Stimulated activated CD8-positive, alpha-beta memory T cell treated with anti-CD3 and anti-CD28 coated beads, Interleukin-7, amount 100 ng/mL, for 24 hours (primary cell): ENCODE measurements around the gene CHURC1.
A peak's percentile ranks its signal among the peaks of the same experiment; 100 is the strongest.

Experiments used
- DNase-seq: peaks from one replicate; pipeline ENCODE4 v3.0.0-alpha.2; 2020; ENCODE audit warnings: low read depth

The CHURC1 gene

DNA sequence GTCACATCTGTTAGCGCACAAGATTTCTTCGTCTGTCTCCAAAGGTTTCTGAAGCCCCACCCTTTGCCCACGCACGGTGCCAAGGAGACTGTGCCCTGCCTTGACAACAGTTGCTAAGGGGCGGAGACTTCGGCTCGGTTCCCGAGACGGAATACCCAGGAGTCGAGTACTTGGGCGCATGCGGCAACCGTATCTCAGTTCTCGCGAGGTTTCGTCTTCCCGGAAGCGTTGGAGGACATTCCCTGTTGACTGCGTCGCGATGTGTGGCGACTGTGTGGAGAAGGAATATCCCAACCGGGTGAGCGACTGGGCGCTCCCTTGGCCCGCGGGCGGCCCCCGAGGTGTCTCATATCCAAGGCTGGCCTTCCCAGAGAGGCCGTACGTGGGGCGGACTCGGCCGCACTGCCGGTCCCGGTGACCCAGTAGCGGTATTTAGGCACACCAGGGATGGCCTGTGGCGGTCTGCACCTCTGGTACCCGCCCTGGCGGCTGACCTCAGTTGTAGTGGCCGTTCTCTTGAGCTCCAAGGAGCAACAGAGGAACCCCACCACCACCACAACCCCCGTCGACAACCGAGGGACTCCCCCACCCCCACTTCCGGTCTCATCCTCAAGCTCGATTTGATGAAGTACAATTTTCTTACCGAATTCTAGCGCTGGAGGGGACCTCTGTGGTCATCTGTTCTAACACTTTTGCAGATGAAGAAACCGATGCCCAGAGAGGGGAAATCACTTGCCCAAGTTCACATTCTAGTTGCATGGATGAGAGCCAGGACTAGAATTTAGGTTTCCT is at the start of gene CHURC1:
Gene CHURC1, plus strand, starts transcription at position 219 of the 792 bp plus-strand sequence. Its CDS starts 41 bp downstream, at position 260.
- peak; percentile 95 for DNase-seq

DNA sequence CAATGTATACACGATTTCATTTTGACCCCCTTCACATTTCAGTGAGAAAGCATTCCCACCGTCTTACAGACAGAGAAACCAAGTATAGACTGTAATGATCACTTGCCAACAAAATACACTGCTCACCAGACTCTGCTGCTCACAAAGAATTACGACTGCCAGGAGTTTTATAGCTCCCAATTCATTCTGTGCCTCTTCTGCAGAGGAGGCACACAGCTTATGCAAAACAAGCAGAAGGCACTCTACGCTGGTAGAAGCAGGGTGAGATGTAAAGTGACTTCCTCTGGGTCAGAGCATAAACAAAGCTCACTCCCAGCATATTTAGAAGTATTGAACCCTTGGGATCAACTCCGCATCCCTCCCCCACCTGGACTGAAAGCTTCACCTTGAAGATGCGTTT is 49.1 kb upstream of the CHURC1 start:
- DNase-seq: no peak

GRCh38 chr14:64865992-64866391 is 48.3 kb upstream of the CHURC1 start:
- DNase-seq: no peak

- no peak for DNase-seq
Measured at GRCh38 chr14:64867182-64867581, 47.1 kb upstream of the CHURC1 start.

- no peak for DNase-seq
Measured at GRCh38 chr14:64868379-64868778, 45.9 kb upstream of the CHURC1 start.

DNA sequence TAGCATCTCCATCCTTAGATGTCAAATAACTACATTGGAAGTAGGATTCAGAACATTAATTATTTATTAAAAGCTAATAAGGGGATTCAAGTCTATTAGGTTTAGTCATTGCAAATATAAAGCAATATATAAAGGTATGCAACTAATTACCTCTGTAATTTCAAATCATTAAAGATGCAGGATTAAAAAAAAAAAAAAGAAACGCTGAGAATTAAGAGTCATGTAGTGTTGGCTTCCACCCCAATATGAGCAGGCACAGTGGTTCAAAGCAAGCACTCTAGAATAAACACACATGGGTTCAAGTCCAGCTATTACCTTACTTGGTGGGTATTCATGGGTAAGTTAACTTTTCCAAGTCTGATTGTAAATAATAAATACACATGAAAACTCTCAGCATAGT is 45.4 kb upstream of the CHURC1 start:
- DNase-seq: no peak

- no peak for DNase-seq
Measured at GRCh38 chr14:64870160-64870559, 44.1 kb upstream of the CHURC1 start.

GRCh38 chr14:64871344-64871743 is 42.9 kb upstream of the CHURC1 start:
- DNase-seq: no peak

DNA sequence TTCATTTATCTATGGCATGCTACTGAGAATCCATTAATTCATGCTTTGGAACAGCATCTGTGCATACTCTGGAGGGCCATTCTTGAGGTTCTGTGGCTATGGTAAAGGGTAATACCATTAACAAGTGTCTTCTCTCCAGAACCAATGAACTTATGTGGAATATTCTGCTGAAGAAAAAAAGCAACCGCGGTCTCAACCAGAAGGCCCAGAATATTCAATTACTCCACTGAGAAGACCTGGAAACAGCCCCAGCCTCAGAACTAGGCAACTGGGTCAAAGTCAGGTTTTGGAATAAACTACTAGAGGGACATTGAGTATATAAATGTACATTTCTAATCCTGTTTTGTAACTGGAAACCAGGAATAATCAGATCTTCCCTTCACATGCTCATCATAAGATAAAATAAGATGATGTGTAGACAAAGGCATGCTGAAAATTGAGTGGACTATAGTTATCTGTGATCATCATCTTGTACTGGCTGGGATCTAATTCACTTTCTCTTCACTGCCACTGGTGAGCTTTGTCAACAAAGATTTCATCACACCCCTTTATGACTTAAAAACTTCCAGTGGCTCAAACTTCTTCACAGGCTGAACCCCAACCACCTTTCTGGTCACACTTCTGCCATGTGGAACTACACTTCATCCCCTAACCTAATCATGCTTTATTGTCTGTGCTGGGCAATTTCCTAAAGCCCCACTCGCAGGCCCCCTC is 40.6 kb upstream of the CHURC1 start:
- no peak for DNase-seq

GRCh38 chr14:64875350-64875749 is 38.9 kb upstream of the CHURC1 start:
- no peak for DNase-seq

- DNase-seq: no peak
Measured at GRCh38 chr14:64877846-64878245, 36.4 kb upstream of the CHURC1 start.

DNA sequence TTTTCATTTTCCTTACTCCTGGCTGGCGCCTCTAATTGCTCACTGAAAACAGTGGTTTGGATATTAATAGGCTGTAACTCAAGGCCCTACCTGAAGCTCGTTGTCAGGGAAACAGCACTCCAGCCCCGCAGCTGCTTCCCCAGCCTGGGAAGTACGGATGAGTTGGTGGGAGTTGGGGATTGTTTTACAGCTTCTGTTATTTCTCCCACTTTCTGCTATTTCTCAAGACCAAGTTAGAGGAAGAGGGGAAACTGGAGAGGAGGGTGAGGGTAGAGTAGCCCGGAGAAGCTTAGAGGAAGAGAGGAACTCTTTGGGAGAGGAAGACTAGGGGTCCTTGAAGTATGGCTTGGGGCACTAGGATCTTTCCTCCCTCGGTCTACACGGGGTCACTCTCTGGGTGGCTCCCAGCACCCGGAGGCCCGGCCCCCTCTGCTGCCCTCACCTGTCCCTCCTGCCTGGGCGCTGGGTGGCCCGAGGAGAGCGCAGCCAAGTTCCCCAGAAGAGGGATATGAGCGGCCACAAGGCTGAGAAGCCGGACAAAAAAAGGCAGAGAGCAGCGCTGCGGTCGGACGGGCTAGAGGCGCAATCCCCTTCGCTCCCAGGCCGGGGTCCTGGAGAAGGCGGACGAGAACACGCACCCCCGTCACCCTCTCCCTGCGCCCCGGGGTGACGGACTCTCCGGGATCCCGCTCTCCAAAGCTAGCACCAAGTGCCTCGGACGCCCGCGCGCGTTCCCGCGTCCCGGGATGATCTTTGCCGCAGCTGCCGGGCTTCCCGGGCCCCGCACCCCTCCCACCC is 35.2 kb upstream of the CHURC1 start:
- DNase-seq: no peak

DNA sequence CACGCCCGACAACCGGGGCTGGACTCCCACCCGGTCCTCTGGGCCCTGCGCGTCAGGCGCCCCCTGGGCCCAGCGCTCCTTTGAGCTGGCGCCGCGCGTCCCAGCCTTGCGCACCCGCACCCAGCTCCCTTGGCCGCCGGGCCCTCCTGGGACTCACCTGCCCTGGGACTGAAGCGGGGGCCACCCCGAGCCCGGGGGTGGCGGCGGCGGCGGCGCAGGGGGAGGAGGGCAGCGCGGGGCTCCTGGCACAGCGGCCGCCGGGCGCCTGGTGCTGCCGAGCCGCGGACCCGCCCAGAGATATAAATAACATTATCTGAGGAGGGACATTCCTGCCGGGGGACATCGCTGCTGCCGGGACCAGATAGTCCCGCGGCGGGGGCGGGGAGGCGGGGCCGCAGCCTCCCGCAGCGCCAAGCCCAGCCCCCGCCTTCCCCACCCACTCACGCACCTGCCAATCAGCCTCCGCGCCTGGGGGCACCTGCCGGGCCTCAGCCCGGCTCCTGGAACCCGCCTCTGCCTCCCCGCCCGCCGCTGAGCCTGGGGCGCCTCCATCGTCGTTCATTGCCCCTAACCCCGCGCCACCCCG is 34.5 kb upstream of the CHURC1 start, which contains the start of gene SPTB:
Gene SPTB, minus strand, starts transcription at position 273 of the 586 bp plus-strand sequence. CDS start 56,813 bp downstream, outside the sequence.
- DNase-seq: peak; percentile 37

DNA sequence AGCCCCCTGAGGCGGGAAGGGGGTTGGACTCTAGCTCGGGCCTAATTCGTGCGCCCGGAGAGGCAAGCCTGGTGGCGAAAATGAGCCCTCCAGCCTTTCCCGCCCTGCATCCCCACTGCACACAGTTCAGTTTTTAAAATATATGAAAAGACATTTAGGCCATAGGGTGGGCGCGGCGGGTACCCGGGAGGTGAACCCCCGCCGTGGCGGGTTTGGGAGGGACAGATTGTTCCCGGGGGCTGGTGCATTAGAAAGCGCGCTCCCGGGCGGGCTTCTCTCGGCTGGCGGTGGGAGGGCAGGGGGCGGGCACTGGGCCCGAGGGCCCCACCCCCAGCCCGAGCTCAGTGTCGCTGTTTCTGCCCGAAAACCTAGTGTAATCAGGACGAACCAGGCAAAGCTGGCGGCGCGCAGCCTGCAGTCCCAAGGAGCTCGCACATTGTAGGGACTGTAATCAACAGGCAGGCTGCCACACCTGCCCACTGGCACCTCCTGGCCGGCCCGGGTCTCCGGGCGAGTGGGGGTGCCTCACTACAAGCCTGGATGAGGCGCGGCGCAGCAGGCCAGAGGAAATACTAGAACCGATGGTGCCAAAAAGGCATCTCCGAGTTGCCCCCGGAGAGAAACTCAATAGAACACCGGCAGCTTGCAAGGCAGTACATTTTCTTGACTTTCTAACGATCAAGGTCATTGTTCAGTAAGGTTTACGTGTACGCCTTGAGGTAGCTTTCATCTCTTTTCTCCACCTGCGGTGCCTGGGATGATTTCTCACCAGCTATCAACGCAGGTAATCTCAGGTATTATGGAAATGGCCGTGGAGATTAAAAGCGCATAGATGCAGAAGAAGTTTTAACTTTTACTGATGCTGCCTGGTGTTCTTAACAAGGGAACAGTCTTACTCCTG is 33.8 kb upstream of the CHURC1 start:
- DNase-seq: peak; percentile 30

- DNase-seq: no peak
Measured at GRCh38 chr14:64885559-64885958, 28.7 kb upstream of the CHURC1 start.

DNA sequence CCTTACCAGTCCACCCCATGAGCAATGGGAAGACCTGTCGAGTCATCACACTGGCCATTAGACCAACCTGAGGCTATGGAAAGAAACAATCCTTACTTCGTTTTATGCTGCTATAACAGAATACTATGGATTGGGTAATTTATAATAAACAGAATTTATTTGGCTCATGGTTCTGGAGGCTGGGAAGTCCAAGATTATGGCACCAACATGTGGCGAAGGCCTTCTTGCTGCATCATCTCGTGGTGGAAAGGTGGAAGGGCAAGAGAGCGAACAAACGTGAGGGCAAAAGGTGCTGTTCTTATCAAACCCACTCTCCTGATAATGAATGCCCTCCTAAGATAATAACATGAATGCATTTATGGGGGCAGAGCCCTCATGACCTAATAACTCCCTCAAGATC is 24.9 kb upstream of the CHURC1 start:
- DNase-seq: no peak

DNA sequence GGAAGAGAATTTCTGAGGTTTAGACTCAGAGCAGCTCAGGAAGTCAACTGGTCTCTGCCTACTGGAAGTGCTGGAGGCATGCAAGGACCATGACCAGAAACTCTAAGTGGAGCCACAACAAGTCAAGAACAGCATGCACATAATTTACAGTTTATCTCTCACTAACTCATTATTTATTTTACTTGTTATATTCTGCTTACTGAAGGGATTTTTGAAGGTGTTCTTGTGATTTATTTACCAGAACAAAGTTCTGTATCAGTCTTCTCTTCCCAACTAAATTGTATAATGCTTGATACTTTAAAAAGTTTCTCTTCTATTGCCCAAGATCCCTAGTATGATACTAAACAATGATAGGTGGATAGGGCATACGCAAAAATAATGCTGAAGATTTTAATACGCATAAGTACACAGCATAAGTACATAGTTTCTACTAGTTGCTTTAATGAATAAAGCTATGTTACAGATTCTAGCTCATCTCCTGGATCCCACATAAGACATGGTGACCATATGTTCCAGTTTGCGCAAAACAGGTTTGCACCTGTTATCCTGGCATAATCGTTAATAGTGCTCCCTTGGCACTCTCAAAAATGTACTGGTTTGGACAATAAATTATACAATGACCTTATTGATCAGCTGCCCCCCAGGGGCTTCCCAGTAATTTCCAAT is 22.9 kb upstream of the CHURC1 start:
- DNase-seq: no peak

DNA sequence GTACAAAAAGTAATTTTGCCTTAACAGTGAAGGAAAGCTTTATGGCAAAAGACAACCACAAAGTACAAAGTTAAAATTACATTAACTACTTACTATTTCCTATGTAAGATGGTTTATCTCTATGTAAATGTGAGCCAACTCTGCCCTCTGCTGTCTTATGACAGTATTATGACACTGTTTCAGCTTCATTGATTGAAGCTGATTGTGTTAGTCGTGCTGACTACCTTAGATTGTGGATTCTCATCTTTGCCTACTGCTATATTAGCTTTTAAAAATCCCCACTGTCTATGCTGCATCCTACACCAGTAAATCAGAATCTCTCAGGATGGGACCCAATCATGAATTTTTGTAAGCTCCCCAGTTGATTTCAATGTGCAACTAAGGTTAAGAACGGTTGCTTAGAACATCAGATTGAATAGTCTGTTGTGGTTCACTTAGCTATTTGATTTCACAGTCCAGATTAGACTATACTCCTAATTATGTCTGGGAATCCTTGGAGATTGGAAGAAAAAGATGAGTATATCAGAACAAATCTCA is 22.3 kb upstream of the CHURC1 start:
- no peak for DNase-seq

- DNase-seq: no peak
Measured at GRCh38 chr14:64899958-64900357, 14.3 kb upstream of the CHURC1 start.

GRCh38 chr14:64906022-64906421 is 8.2 kb upstream of the CHURC1 start:
- DNase-seq: no peak
